Tibial artery (tissue), 4 donors: ENCODE measurements around the gene MSI1.

Experiments used
- DNase-seq, 2 donors: peaks; one replicate each; pipeline ENCODE4 v3.0.0-alpha.2; 2019
- H3K27ac ChIP-seq, 2 donors: fragments of 200-600 bp; sonication (generic) in 1 of 2; 1 replicate in 1 of 2; 2 replicates in 1 of 2; pipeline ENCODE4 v1.5.1; 2018 to 2019; ENCODE audit warnings: mild to moderate bottlenecking in 1 of 2
- H3K27me3 ChIP-seq, 2 donors: fragments of 200-600 bp; sonication (generic) in 1 of 2; one replicate each; pipeline versions ENCODE4 v1.5.1 to v1.6.0; 2016 to 2019
- H3K36me3 ChIP-seq, 3 donors: fragments of 200-600 bp; sonication (generic) in 2 of 3; one replicate each; pipeline ENCODE4 v1.5.1; 2016 to 2019; ENCODE audit warnings: mild to moderate bottlenecking in 2 of 3
- H3K4me1 ChIP-seq, 4 donors: fragments of 200-600 bp; sonication (generic) in 2 of 4; 1 replicate in 3 of 4; 2 replicates in 1 of 4; pipeline ENCODE4 v1.5.1; 2016 to 2019
- H3K4me3 ChIP-seq, 2 donors: fragments of 200-600 bp; sonication (generic) in 1 of 2; 1 replicate in 1 of 2; 2 replicates in 1 of 2; pipeline ENCODE4 v1.5.1; 2018 to 2019; ENCODE audit warnings: mild to moderate bottlenecking in 2 of 2
- H3K9me3 ChIP-seq, 3 donors: fragments of 200-600 bp; sonication (generic) in 1 of 3; one replicate each; pipeline ENCODE4 v1.5.1; 2016 to 2019
- CTCF ChIP-seq, 2 experiments: fragments of 200-600 bp in 1 of 2; fragments of 450-650 bp in 1 of 2; IDR thresholded peaks; one replicate each; pipeline ENCODE4 v1.5.1; 2017 to 2019; ENCODE audit warnings: antibody characterized with exemption in 2 of 2, mild to moderate bottlenecking in 1 of 2, moderate library complexity in 1 of 2
- intact Hi-C: fragments of 100-400 bp; cut with DNase I; formaldehyde crosslinking; loops from one replicate; pipeline ENCODE4 v1.15.0; 2023; ENCODE audit warnings: low total_unique reads

Gene MSI1

GRCh38 chr12:120408771-120409170 is 39.8 kb upstream of the MSI1 start:
- Histone ChIP-seq H3K9me3 (no peaks in the 10 kb centered on the region), H3K4me3 (no peak overlapping the region), H3K4me1 (no peaks in the 10 kb centered on the region), H3K36me3 (no peaks in the 10 kb centered on the region), H3K27me3 (peaks cover 0 to 17% of the 10 kb centered on the region in 2 donors), H3K27ac (no peak overlapping the region)
- no peak for TF ChIP-seq CTCF (IDR thresholded peaks at IDR 0.05)
- no peak for DNase-seq
- intact Hi-C loops: no loop called here

GRCh38 chr12:120406553-120406952 is 37.6 kb upstream of the MSI1 start:
- Histone ChIP-seq H3K9me3 (no peaks in the 10 kb centered on the region), H3K36me3 (no peaks in the 10 kb centered on the region), H3K27me3 (peaks cover 0 to 23% of the 10 kb centered on the region in 2 donors), H3K4me1 (no peaks in the 10 kb centered on the region), H3K27ac (no peak overlapping the region), H3K4me3 (no peak overlapping the region)
- intact Hi-C loops: no loop called here
- TF ChIP-seq CTCF (IDR thresholded peaks at IDR 0.05): no peak
- DNase-seq: no peak

- DNase-seq: no peak
- Histone ChIP-seq H3K4me3 (no peak overlapping the region), H3K27ac (no peak overlapping the region), H3K27me3 (peaks cover 0 to 23% of the 10 kb centered on the region in 2 donors), H3K4me1 (no peaks in the 10 kb centered on the region), H3K9me3 (no peaks in the 10 kb centered on the region), H3K36me3 (no peaks in the 10 kb centered on the region)
- no peak for TF ChIP-seq CTCF (IDR thresholded peaks at IDR 0.05)
- intact Hi-C loops: no loop called here
Observed at GRCh38 chr12:120406069-120406468, 37.1 kb upstream of the MSI1 start.

- intact Hi-C loops: no loop called here
- DNase-seq: no peak
- TF ChIP-seq CTCF (IDR thresholded peaks at IDR 0.05): no peak
Observed at GRCh38 chr12:120404271-120404670, 35.3 kb upstream of the MSI1 start.

GRCh38 chr12:120403869-120404268 is 34.9 kb upstream of the MSI1 start:
- intact Hi-C loops: no loop called here
- no peaks in the 10 kb centered on the region for H3K9me3 ChIP-seq
- H3K27me3 ChIP-seq: peaks cover 0 to 42% of the 10 kb centered on the region in 2 donors

More at GRCh38 chr12:120404271-120404670, 35.3 kb upstream of the MSI1 start:
- Histone ChIP-seq H3K27me3 (peaks cover 0 to 39% of the 10 kb centered on the region in 2 donors), H3K27ac (no peak overlapping the region), H3K36me3 (no peaks in the 10 kb centered on the region), H3K4me1 (no peaks in the 10 kb centered on the region), H3K4me3 (no peak overlapping the region), H3K9me3 (no peaks in the 10 kb centered on the region)

More at GRCh38 chr12:120403869-120404268, 34.9 kb upstream of the MSI1 start:
- no peak for TF ChIP-seq CTCF (IDR thresholded peaks at IDR 0.05)
- Histone ChIP-seq H3K4me3 (no peak overlapping the region), H3K4me1 (no peaks in the 10 kb centered on the region), H3K27ac (no peak overlapping the region), H3K36me3 (no peaks in the 10 kb centered on the region)
- no peak for DNase-seq
